TTC549 (cell line): Measurements from ENCODE around the gene MIPOL1.
"Not testable (repeated sequence)": the region's sequence is repeated elsewhere in the genome, so short reads cannot be mapped to it uniquely, and the experiment has no call there.

Experiments used
- FAIRE-seq: peaks from 2 replicates; lab custom pipeline; 2012; peaks lifted over from hg19 to GRCh38; lab: Jason Lieb, UNC

MIPOL1 gene

DNA sequence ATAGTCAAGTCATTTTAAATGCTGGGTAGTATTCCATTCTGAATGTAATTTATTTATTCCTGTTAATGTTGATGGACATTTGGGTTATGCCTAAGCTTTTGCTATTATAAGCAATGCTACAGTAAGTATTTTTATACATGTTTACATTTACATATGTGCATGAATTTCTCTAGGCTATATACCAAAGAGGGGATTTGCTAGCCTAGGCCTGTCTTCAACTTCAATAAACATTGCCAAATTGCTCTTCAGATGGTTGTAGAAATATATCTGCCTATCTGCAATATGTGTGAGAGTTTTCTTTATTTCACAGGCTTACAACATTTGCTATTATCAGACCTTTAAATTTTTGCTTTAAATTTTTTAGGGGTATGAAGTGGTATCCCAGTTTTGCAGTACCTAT is 87.0 kb downstream of the MIPOL1 start:
- FAIRE-seq: no peak

GRCh38 chr14:37285220-37285619 is 87.5 kb downstream of the MIPOL1 start:
- FAIRE-seq: no peak

GRCh38 chr14:37289688-37290087 is 92.0 kb downstream of the MIPOL1 start:
- FAIRE-seq: no peak

DNA sequence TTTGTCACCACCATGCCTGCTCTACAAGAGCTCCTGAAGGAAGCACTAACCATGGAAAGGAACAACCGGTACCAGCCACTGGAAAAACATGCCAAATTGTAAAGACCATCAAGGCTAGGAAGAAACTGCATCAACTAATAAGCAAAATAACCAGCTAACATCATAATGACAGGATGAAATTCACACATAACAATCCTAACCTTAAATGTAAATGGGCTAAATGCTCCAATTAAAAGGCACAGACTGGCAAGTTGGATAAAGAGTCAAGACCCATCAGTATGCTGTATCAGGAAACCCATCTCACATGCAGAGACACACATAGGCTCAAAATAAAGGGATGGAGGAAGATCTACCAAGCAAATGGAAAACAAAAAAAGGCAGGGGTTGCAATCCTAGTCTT is 97.5 kb downstream of the MIPOL1 start:
- FAIRE-seq: not testable (repeated sequence)

DNA sequence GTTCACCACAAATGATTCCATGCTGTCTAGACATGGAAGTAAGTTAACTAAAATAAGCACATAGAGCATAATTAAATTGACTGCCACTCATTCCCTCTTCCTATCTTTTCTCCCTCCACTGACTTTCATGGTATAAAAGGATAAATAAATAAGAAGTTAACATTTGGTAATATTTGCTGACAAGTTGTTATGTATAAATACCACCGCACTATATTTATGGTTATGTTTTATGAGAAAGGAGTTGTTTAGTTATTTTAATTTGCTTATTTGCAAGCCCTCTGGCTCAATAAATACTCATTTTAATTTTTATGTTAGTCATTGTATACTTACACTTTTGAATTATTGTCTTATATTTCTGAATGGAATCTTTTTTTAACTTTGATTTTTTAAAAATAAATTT is 113.5 kb downstream of the MIPOL1 start:
- FAIRE-seq: no peak

DNA sequence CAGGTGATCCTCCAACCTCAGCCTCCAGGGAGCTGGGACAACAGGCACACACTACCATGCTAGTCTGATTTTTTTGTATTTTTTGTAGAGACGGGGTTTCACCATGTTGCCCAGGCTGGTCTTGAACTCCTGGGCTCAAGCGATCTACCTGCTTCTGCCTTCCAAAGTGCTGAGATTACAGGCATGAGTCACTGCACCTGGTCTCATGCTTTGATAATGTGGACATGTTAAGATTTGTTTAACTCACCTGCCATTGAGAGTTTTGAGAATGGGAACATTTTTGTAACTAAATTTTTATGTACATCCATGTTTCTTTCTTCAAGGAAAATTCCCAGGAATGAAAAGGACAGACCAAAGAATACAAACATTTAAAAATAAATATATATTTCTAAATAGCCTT is 121.2 kb downstream of the MIPOL1 start:
- FAIRE-seq: no peak

GRCh38 chr14:37320106-37320505 is 122.4 kb downstream of the MIPOL1 start:
- no peak for FAIRE-seq

DNA sequence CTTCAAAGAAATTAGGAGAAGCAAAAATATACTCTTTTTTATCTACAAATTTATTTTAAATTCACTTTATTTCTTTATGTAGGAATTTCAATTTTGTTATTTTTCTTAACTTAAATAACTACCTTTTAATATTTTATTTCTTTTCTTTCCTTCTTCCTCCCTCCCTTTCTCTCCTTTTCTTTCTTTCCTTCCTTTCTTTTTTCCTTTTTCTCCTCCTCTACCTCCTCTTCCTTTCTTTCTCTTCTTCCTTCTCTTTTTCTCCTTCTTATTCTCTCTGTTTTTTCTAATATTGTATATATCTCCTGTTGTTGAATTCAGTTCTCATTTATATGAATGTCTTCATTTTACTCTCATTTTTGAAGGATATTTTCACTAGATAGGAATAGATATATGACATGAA is 127.6 kb downstream of the MIPOL1 start:
- no peak for FAIRE-seq

- FAIRE-seq: no peak
These were observed 128.7 kb downstream of the MIPOL1 start for GRCh38 chr14:37326434-37326833.

GRCh38 chr14:37327933-37328332 is 130.2 kb downstream of the MIPOL1 start:
- FAIRE-seq: not testable (repeated sequence)

GRCh38 chr14:37328673-37329072 is 130.9 kb downstream of the MIPOL1 start:
- FAIRE-seq: no peak

GRCh38 chr14:37329189-37330001 is 131.7 kb downstream of the MIPOL1 start:
- FAIRE-seq: no peak

DNA sequence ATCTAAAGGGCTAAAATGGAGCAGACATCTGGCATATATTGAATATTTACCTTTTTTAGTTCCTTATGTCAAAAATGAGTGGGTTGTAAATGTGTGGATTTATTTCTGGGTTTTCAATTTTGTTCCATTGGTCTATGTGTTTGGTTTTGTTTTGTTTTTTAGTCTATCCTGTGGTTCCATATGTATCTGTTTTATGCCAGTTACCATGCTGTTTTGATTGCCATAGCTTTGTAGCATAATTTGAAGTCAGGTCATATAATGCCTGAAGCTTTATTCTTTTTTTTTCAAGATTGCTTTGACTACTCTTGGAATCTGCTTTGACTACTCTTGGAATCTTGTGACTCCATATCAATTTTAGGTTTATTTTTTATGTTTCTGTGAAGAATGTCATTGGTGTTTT is 133.2 kb downstream of the MIPOL1 start:
- no peak for FAIRE-seq

DNA sequence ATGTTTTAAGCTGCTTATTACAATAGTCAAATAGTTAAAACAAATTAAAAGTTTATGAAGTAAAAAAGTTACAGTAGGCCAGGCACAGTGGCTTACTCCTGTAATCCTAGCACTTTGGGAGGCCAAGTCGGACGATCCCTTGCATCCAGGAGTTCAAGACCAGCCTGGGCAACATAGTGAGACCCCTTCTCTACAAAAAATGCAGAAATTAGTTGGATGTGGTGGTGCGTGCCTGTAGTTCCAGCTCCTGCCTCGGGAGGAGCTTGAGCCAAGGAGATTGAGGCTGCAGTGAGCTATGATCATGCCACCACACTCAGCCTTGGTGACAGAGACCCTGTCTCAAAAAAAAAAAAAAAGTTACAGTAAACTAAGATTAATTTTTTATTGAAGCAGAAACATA is 142.6 kb downstream of the MIPOL1 start:
- FAIRE-seq: no peak

- FAIRE-seq: no peak
These were observed 145.8 kb downstream of the MIPOL1 start for GRCh38 chr14:37343307-37344094.

DNA sequence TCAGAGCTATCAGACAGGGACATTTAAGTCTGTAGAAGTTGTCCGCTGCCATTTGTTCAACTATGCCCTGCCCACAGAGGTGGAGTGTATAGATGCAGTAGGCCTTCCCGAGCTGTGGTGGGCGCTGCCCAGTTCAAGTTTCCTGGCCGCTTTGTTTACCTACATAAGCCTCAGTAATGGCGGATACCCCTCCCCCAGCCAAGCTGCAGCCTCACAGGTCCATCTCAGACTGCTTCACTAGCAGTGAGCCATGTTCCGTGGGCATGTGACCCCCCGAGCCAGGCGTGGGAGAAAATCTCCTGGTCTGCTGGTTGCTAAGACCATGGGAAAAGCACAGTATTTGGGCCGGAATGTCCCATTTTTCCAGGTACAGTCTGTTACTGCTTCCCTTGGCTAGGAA is 165.9 kb downstream of the MIPOL1 start:
- FAIRE-seq: no peak

DNA sequence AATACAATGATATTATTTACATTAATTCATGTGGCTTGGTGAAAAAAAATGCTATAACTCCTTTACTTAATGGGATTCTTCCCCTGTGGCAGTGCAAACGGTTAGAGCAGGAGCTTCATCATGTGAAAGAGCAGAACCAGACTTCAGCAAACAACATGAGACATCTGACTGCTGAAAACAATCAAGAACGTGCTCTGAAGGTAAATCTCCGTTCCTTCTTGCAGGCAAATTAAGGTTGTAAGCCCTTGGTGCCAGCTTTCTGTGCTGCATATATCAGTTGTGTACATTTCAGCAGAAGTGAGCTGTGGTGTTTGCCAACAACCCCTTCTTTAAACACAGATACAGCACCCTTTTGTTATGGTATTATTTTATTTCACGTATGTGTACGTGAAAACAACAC is 171.7 kb downstream of the MIPOL1 start:
- no peak for FAIRE-seq

GRCh38 chr14:37375566-37375965 is 177.8 kb downstream of the MIPOL1 start:
- no peak for FAIRE-seq

GRCh38 chr14:37376944-37377609 is 179.3 kb downstream of the MIPOL1 start:
- no peak for FAIRE-seq

DNA sequence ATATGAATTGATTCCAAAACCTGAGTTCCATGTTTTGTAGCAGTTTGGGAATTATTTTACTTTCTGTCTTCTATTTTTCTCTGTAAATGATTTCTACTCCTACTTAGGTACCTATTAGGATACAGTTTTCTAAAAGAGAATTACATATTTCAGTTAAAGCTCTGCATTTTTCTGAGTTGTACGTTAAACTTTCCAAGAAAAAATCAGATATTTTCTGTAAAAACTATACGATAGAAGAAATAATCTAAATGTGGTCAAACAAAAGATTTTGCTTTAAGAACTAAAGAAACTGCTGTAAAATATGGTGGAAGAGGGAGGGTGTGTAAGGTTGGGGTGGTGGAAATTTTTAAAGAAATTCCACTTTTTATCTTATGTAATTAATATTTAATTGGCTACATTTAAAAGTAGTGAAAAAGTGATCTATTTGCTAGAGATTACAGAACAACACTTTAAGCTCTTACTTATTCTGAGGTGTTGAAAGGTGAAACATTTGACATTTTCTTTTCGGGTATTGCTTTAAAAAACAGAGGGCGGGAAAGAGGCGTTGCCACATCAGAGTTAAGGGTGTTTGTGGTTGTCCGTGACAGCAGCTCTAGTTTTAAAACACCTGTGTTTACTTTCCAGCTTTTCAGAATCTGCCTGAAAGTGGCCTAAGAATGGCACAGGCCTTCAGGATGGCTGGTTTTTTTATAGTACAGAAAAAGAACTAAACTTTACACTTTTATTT is 187.3 kb downstream of the MIPOL1 start:
- no peak for FAIRE-seq

- not testable (repeated sequence) for FAIRE-seq
These were observed 199.6 kb downstream of the MIPOL1 start for GRCh38 chr14:37397157-37397940.

DNA sequence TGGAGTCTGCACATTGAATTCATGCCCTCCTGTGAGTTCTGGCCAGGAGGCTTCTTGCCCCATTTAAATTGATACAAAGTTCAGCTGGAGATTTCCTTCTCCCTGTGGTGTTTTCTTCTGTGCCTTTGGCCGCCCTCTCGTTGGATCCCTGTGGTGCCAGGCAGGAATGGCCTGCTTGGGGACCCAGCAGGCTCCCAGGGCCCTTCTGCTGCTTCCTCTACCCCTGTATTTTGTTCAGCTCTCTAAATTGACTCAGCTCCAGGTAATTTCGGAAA is 200.1 kb downstream of the MIPOL1 start:
- no peak for FAIRE-seq
